ENCODE results near the gene SNF8. TPM values are rescaled to one million over a fixed set of nuclear protein-coding genes. Genes with fewer than 3 reads are reported as not detected.

Gene SNF8
- total RNA-seq, 1 experiment from 2014 or later = 136 TPM

DNA sequence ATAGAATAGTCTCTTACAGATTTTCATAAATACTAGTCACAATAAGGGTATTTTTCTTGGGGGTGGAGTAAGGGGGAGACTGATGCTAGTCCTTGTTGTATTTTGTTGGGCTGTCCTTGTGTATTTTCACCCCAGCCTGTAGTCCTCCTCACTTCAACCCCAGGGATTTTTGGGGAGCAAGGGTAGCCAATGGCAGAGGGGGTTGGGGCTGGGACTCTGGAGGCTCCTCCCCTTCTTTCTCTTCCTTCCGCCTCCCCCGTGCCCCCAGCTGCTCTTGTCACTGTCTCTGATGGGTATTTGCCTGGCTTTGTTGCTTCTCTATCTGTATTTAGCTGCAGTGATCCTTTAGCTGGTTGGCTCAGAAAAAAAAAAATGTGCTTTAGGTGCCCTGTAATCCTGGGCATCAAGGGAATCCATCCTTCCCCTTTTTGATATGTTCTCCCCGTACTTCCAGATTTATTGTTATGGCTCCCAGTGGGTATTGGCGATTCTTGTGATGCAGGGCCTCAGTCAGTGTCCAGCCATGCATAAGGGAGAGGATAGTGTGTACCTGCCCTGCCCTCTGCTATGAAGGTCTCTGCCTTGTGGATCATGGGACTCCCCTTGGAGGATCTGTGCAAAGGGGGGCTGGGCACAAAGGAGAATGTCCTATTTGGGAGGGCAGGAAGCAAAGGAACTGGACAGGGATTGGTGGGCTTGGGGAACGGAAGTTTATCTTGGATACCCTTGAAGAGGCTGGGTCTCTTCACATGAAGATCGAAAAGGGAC lies 16.5 kb downstream of the SNF8 start (continued):
- TF ChIP-seq ZNF219 (CRISPR knock-in tag; IDR thresholded peaks at IDR 0.05; ENCODE audit: borderline replicate concordance) (no peak), CBFB (CRISPR knock-in tag; IDR thresholded peaks at IDR 0.05; ENCODE audit: low read depth) (no peak)
- TF ChIP-seq, protein P1, sequence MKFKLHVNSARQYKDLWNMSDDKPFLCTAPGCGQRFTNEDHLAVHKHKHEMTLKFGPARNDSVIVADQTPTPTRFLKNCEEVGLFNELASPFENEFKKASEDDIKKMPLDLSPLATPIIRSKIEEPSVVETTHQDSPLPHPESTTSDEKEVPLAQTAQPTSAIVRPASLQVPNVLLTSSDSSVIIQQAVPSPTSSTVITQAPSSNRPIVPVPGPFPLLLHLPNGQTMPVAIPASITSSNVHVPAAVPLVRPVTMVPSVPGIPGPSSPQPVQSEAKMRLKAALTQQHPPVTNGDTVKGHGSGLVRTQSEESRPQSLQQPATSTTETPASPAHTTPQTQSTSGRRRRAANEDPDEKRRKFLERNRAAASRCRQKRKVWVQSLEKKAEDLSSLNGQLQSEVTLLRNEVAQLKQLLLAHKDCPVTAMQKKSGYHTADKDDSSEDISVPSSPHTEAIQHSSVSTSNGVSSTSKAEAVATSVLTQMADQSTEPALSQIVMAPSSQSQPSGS (CRISPR knock-in tag; IDR thresholded peaks at IDR 0.05; ENCODE audit: borderline replicate concordance, low read depth) = no peak

- no peak for ATAC-seq
- Mint-ChIP-seq H3K27me3 (ENCODE audit: low read depth) (no peaks in the 10 kb centered on the region), H3K4me3 (no peak overlapping the region), H3K9me3 (no peaks in the 10 kb centered on the region), H3K27ac (no peak overlapping the region), H3K4me1 (no peaks in the 10 kb centered on the region), H3K36me3 (peaks cover 75% of the 10 kb centered on the region)
- DNase-seq (ENCODE audit: low spot score) = no peak
- CTCF ChIA-PET = no interaction called here
- POLR2A ChIA-PET = interaction anchor here (0.9 kb wide), 1 partner anchor 71 kb away, joined by 3 read pairs; no protein-coding TSS in a partner anchor
- TF ChIP-seq PRRX2 (CRISPR knock-in tag; IDR thresholded peaks at IDR 0.05) (no peak), PRDM15 (CRISPR knock-in tag; IDR thresholded peaks at IDR 0.05) (no peak), E2F1 (CRISPR knock-in tag; IDR thresholded peaks at IDR 0.05) (no peak), HMGA2 (CRISPR knock-in tag; IDR thresholded peaks at IDR 0.05) (no peak), SMAD4 (CRISPR knock-in tag; IDR thresholded peaks at IDR 0.05) (no peak), ARID4B (CRISPR knock-in tag; IDR thresholded peaks at IDR 0.05; ENCODE audit: borderline replicate concordance) (no peak), ZNF138 (CRISPR knock-in tag; conservative IDR thresholded peaks at IDR 0.05) (no peak), CBFB (CRISPR knock-in tag; IDR thresholded peaks at IDR 0.05; ENCODE audit: low read depth) (no peak), ZBTB21 (CRISPR knock-in tag; IDR thresholded peaks at IDR 0.05; ENCODE audit: borderline replicate concordance) (no peak)
- TF ChIP-seq, protein P2, sequence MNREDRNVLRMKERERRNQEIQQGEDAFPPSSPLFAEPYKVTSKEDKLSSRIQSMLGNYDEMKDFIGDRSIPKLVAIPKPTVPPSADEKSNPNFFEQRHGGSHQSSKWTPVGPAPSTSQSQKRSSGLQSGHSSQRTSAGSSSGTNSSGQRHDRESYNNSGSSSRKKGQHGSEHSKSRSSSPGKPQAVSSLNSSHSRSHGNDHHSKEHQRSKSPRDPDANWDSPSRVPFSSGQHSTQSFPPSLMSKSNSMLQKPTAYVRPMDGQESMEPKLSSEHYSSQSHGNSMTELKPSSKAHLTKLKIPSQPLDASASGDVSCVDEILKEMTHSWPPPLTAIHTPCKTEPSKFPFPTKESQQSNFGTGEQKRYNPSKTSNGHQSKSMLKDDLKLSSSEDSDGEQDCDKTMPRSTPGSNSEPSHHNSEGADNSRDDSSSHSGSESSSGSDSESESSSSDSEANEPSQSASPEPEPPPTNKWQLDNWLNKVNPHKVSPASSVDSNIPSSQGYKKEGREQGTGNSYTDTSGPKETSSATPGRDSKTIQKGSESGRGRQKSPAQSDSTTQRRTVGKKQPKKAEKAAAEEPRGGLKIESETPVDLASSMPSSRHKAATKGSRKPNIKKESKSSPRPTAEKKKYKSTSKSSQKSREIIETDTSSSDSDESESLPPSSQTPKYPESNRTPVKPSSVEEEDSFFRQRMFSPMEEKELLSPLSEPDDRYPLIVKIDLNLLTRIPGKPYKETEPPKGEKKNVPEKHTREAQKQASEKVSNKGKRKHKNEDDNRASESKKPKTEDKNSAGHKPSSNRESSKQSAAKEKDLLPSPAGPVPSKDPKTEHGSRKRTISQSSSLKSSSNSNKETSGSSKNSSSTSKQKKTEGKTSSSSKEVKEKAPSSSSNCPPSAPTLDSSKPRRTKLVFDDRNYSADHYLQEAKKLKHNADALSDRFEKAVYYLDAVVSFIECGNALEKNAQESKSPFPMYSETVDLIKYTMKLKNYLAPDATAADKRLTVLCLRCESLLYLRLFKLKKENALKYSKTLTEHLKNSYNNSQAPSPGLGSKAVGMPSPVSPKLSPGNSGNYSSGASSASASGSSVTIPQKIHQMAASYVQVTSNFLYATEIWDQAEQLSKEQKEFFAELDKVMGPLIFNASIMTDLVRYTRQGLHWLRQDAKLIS (CRISPR knock-in tag; IDR thresholded peaks at IDR 0.05; ENCODE audit: borderline replicate concordance) = no peak
- TF ChIP-seq, protein P3, sequence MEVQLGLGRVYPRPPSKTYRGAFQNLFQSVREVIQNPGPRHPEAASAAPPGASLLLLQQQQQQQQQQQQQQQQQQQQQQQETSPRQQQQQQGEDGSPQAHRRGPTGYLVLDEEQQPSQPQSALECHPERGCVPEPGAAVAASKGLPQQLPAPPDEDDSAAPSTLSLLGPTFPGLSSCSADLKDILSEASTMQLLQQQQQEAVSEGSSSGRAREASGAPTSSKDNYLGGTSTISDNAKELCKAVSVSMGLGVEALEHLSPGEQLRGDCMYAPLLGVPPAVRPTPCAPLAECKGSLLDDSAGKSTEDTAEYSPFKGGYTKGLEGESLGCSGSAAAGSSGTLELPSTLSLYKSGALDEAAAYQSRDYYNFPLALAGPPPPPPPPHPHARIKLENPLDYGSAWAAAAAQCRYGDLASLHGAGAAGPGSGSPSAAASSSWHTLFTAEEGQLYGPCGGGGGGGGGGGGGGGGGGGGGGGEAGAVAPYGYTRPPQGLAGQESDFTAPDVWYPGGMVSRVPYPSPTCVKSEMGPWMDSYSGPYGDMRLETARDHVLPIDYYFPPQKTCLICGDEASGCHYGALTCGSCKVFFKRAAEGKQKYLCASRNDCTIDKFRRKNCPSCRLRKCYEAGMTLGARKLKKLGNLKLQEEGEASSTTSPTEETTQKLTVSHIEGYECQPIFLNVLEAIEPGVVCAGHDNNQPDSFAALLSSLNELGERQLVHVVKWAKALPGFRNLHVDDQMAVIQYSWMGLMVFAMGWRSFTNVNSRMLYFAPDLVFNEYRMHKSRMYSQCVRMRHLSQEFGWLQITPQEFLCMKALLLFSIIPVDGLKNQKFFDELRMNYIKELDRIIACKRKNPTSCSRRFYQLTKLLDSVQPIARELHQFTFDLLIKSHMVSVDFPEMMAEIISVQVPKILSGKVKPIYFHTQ (CRISPR knock-in tag; IDR thresholded peaks at IDR 0.05) = no peak
- TF ChIP-seq, protein P4, sequence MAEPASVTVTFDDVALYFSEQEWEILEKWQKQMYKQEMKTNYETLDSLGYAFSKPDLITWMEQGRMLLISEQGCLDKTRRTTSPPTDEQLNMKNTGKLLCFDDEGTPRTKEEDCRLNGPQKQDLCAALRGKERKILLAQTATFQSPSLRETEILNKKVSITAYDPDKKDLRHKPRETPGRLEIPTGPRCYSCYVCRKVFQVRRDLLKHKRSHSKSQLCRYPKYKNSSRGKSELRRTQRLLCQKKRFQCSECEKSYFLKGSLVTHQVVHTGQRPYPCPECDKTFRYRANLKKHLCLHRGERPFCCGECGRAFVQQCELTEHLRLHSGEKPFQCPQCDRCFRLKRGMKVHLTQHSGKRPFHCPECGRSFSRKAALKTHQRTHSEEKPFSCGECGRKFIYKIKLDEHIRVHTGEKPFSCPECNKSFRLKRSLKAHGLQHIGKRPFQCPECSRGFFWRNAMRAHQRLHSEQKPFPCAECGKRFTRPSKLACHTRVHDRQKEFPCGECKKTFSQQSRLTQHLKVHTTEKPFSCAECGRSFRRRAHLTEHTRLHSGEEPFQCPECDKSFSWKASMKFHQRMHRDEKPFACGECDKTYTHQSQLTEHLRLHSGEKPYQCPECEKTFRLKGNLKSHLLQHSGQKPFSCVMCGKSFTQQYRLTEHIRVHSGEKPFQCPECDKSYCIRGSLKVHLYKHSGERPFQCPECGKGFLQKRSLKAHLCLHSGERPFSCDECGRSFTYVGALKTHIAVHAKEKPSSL (CRISPR knock-in tag; conservative IDR thresholded peaks at IDR 0.05) = no peak
Observed at GRCh38 chr17:48925991-48926342, 18.7 kb downstream of the SNF8 start.
